KG1 (cell line): ENCODE measurements around the gene SGF29.
"Not testable (repeated sequence)": the region's sequence is repeated elsewhere in the genome, so short reads cannot be mapped to it uniquely, and the experiment has no call there.

Experiments
- DNase-seq: peaks from one replicate; lab custom pipeline; 2025; lab: John Stamatoyannopoulos, UW

SGF29 gene

DNA sequence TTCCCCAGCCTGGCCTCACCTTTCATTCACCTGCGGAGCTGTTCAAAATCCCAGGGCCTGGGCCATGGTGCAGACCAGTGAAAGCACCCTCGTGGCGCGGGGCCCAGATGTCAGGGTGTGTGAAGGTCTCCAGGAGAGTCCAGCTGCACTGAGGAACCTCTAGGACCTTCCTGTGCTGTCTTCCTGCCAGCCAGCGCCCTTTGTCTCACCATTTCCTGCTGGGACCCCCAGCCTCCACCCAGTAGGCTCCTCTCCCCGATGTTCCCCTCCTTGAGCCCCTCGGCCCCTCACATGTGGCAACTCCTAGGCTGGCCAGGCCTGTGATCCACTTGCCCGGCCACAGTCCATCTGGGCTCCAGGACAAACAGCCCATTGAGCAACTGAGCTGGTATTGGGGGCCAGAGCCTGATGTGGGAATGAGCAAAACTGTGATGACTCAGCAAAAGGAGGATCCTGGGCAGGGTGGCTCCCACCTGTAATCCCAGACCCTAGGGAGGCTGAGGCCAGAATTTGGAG is 42.5 kb downstream of the SGF29 start:
- DNase-seq: no peak

DNA sequence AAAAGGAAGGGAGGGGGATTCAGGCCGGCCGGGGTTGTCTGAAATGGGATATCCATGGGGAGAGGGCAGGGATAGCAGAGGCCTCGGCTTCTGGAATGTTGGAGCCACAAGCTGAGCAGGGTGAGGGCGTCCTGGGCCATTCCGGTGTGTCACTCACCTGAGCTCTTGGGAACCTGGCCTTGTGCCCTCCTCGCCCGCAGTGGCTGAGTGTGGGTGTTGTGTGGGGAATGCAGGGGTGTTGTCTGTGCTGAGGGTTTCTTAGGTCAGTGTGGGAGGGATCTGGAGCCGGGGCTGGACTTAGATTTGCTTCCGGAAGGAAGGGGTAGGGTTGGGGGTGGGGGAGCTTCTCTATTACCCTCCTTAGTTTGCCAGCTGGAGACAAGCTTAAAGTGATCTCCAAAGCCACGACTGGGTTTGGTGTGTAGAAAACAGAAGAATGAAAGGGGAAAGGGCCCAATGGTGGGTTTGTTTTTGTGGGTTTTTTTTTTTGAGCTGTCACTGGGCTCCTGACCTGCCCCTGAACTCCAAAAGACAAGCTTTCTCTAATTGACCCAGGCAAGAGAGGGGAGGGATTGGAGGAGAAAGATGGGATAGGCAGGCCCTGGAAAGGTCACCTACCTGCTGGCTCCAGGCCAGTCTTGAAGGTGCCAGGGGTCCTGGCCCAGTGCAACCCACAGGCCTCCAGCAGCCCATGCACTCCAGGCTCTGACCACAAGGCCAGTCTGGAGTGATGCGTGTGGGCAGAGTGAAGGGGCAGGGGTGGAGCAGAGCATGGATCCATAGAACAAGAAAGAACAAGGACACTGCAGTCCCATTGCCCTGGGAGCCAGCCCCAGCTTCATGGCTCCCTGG is 43.3 kb downstream of the SGF29 start, which contains the start of gene SULT1A2:
Gene SULT1A2 (minus strand): TSS at position 211 of the 852 bp plus-strand sequence. CDS start 1,120 bp downstream, outside the sequence.
- no peak for DNase-seq

DNA sequence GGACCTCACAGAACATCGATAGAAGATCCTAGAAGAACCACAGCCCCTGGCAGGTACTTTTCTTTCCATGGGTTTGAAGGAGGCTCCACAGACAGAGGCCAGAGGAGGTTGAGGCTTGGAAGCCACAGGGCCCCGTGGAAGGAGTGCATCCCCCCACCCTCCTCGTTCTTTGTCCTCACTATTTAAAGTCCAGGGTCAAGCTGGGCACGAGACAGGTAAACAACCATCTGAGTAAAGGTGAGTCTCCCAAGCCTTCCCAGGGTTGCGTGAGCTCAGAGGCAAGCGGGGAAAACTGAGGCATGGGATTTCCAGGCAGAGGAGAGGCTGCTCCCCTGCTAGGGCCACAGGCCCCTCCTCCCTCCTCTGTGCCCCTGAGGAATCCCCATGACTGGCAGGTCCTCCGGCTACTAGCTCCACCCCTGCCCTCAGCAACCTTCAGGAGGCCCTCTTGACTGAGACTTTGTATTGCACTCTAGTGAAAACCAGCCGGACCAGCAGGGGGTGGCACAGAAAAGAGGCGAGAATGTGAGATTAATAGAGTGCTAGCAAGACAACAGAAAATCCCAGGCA is 44.1 kb downstream of the SGF29 start:
- DNase-seq: no peak

DNA sequence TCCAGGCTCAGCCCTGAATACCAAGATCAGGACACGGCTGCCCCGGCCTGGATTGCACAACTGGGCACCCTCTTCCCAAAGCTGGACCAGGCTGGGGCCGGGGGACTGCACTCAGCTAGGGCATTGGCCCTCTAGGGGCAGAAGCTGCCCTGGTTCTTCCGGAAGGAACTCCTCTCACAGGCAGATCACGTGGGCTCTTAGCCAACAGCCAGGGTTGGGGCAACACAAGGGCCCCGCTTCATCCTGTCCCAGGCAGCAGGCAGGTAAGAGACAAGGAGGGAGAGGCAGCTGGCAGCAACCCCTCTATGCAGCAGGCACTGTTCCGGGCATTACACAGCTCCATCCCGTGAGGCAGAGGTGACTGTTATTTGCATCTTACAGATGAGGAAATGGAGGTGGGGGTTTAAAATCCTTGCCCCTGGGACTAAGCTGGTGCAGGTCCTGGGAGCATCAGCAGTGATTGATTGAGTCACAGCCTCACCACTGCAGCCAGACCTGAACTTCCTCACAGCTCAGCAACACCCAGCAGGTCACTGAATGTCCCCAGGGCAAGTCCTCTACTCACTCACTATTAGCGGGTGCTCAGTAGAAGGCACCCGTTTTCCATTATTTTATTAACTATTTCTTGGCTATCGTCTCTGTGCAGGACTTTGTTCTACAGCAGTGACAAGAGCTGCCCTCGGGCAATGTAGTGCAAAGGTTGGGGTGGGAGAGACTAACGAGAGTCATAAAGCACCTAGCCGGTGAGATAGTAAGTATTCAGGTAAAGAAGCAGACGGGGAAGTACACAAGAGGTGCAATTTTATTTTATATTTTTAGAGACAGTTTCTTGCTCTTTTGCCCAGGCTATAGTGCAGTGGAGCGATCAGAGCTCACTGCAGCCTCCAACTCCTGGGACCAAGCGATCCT is 45.9 kb downstream of the SGF29 start:
- DNase-seq: not testable (repeated sequence)

DNA sequence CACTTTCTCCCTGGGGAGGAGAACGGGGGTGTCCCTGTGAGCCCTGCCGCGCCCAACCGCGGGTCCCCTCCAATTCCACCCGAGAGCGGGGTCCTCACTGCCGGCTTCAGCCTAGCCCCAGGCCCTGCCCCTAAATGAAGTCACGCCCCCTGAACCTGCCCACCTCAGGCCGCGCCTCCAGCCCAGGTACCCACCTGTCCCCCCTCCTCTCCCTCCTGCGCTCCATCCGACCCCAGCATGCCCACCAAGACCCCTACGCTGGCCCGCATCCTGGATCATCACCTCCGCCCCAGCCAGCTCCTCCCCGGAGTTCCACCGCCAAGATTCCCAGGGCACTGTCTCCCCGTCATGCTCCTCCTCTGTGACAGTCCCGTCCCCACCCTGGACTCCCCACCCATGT is 47.2 kb downstream of the SGF29 start:
- DNase-seq: not testable (repeated sequence)

DNA sequence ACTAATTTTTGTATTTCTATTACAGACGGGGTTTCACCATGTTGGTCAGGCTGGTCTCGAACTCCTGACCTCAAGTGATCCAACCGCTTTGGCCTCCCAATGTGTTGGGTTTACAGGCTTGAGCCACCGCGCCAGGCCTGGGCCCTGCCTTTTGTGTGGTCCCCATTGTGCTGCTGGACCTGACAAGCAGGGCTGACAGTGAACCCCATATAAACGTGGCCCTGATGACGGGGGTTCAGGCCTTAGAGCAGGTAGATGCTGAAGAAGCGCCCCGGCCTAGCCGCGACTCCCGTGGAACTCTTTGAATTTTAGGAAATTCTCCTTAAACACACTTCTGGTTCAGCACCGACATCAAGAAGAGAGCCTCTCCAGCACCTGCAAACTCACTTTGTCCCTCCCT is 47.9 kb downstream of the SGF29 start:
- DNase-seq: not testable (repeated sequence)

DNA sequence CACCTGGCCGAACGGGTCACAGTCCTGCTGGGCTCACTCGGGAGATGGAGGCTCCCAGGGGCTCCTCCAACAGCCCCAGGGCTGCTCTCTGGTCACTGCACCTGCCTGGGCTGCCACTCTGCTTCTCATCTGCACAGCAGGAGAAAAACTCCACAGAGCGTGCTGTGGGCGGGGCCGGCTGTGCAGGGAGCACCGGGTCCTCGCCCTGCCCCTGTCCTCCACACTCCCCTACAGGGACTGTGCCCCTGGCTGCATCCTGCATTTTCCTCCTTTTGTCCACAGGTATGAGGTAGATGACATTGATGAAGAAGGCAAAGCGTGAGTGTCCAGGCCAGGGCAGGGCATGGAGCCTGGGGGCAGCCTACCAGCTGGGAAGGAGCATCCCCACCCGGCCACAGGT is 48.3 kb downstream of the SGF29 start:
- DNase-seq: not testable (repeated sequence)

DNA sequence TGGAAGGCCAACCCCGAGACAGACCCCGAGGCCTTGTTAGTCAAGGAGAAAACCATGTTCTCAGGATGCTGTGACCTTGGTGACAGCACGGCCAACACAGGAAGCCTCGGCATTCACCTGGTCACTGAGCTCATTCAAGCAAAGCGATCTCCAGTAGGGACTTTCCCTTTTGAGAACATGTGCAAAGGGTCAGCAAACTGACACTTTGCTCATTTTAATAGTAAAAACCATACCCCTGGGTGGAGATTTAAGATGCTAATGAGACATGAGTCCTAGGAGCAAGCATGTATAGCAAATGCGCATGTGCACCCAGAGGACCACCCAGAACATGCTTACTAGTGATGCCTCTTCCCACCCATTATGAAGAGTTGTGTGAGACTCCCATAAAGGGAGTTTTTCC is 48.8 kb downstream of the SGF29 start:
- no peak for DNase-seq

DNA sequence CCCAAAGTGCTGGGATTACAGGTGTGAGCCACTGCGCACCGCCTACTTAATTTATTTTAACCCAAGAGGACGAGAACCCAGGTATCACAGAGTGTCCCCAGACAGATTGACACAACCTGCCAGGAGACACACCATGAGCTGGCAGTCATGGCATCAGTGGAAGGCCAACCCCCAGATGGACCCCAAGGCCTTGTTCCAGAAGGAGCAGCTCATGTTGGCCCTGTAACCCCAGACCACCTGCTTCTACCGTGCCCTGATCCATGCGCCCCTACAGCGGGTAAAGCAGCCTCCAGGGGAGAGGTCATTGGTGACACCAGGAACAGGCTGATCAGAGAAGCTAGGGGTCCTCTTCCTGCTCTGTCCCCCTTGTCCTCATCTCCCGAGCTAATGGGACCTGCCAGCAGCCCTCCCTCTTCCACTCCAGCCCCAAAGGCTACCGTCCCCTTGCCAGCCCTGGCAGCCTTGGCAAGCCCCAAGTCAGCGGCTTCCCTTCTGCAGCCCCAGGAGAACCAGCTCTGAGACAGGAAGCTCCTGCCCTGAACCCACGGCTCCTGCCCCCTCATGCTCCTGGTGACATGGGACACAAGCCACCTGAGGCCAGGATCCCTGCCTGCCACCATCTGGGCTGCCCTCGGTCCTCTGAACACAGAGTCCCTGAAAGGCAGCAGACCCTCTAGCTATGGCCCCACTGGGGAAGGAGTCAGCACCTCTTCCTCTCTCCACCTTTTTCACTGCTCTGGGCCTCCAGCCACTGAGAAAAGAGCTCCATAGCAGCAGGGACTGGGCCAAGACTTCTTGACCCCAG is 49.9 kb downstream of the SGF29 start:
- DNase-seq: no peak

DNA sequence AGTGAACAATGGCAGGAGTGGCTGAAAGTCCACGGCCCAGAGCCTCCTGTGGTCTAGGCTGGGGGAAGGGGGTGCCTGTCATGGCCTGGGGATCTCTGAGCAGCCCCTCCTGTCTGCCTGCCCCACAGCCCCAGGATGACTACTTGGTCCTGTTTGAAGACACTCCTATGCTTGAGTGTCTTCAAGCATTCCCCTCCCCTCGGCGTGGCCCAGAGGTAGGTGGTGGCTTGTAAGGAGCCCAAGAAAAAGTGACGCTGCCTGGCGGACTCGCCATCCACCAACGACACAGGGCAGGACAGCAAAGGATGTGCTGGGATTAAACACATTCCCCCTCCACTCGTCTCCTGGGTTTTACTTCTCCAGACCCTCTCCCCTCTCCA is 50.5 kb downstream of the SGF29 start:
- DNase-seq: no peak

DNA sequence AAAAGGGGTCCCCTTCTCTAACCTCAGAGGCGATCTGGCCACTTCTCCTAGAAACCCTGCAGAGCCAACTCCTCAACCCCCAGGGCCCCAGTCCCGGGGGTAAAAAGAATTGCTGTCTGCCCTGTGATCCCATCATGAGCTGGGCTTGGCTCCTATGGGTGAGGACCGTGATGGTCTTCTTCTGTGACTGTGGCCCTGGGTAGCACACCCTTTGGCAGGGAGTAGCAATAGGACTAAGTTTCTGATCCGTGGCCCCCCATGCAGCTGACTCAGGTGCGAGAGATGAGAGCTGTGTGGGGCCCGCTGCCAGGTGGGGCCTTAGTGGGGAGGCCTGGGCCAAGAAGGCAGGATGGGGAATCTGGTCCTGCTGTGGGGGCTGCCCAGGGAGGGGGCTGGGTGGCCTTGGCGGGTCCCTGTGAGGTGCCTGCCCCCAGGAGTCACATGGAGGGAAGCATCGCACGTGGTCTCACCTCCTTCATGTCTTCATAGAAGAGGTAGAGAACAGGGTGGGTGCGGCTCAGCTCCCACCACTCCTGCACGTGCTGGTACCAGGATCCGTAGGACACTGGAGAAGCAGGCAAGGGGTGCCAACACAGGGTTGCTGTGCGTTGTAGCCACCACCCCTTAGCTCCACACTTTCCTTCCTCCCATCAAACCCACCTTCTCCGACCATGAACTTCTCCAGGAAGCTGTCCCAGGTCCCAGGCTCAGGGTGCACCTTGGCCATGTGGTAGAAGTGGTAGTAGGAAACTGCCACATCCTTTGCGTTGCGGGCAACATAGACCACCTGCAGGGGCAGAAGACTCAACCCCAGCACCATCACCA is 52.8 kb downstream of the SGF29 start:
- no peak for DNase-seq

DNA sequence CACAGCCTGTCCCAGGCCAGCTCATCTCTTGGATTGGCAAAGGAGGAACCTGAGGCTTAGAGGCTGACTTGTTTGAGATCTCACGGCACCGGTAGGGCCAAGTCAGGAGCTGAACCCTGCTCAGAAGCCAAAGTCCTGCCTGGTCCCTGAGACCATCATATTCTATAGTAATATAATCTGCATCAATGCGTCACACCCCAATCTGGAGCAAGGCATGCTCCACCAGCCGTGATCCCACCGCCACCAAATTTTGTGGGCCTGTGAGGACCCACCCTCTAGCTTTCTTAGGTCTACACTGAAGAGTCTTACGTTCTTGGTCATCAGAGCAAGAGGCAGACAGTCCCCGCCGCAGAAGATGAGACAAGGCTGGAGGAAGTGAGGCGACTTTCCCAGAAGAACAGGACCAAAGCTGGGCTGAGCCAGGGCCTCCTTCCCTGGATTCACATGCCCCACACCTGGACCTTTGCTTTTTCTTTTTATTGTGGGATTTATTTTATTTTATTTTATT is 53.5 kb downstream of the SGF29 start:
- DNase-seq: no peak

DNA sequence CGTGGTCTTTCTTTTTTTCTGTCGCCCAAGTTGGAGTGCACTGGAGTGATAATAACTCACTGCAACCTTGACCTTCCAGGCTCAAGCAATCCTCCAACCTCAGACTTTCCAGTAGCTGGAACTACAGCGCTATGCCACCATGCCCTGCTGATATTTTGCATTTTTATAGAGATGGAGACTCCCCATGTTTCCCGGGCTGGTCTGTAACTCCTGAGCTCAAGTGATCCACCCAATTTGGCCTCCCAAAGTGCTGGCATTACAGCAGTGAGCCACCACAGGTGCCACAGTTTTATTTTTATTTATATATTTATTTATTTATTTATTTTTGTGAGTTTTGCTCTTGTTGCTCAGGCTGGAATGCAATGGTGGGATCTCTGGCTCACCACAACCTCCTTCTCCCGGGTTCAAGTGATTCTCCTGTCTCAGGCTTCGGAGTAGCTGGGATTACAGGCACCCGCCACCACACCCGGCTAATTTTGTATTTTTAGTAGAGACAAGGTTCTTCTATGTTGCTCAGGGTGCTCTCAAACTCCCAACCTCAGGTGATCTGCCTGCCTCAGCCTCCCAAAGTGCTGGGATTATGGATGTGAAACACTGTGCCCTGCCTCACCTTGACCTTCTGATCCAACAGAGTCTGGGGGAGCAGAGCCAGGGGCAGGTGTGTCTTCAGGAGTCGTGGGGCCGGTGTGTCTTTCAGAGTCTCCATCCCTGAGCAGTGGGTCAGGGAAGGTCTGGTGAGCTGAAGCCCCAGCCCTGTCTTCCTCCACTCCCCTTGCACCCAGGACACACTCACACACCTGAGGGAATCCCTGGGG is 54.2 kb downstream of the SGF29 start:
- DNase-seq: not testable (repeated sequence)

DNA sequence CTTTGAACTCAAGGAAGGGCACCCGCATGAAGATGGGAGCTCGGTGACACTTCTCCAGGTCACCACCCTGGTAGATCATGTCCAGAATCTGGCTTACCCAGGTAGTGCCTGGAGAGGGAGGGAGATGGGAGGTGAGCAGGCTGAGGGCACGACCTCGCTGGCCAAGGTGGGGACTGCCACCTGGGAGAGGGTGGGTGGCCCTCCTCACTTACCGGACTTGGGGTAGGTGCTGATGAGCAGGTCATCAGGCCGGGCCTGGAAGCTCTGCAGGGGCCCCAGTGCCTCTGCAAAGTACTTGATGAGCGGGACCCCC is 54.7 kb downstream of the SGF29 start:
- not testable (repeated sequence) for DNase-seq

DNA sequence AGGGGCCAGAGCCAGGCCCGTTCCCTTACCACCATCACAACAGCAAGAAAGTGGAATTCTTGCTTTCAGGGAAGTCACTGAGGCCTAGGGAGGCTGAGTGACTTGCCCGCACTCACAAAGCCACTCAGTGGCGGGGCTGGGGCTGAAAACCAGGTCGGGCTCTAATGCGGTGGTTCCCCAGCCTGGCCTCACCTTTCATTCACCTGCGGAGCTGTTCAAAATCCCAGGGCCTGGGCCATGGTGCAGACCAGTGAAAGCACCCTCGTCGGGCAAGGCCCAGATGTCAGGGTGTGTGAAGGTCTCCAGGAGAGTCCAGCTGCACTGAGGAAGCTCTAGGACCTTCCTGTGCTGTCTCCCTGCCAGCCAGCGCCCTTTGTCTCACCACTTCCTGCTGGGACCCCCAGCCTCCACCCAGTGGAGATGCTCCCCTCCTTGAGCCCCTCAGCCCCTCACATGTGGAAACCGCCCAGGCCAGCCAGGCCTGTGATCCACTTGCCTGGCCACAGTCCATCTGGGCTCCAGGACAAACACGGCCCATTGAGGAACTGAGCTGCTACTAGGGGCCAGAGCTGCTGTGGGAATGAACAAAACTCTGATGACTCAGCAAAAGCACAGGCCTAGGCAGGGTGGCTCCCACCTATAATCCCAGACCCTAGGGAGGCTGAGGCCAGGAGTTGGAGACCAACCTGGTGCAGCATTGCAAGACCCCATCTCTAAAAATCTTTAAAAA is 55.3 kb downstream of the SGF29 start:
- DNase-seq: not testable (repeated sequence)

DNA sequence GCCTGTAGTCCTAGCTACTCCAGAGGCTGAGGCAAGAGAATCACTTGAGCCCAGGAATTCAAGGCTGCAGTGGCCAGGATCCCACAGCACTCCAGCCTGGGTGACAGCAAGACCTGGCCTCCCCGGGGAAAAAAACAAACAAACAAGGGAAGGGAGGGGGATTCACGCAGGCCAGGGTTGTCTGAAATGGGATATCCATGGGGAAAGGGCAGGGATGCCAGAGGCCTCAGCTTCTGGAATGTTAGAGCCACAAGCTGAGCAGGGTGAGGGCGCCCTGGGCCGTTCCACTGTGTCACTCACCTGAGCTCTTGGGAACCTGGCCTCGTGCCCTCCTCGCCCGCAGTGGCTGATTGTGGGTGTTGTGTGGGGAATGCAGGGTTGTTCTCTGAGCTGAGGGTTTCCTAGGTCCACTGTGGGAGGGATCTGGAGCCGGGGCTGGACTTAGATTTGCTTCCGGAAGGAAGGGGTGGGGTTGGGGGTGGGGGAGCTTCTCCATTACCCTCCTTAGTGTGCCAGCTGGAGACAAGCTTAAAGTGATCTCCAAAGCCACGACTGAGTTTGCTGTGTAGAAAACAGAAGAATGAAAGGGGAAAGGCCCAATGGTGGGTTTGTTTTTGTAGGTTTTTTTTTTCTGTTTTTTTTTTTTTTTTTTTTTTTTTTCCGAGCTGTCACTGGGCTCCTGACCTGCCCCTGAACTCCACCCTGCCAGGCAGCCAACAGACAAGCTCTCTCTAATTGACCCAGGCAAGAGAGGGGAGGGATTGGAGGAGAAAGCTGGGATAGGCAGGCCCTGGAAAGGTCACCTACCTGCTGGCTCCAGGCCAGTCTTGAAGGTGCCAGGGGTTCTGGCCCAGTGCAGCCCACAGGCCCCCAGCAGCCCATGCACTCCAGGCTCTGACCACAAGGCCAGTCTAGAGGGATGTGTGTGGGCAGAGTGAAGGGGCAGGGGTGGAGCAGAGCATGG is 56.2 kb downstream of the SGF29 start, which contains the start of gene SULT1A1:
Gene SULT1A1 (minus strand): TSS at position 414 of the 964 bp plus-strand sequence. CDS start 1,189 bp downstream, outside the sequence.
- DNase-seq: no peak

DNA sequence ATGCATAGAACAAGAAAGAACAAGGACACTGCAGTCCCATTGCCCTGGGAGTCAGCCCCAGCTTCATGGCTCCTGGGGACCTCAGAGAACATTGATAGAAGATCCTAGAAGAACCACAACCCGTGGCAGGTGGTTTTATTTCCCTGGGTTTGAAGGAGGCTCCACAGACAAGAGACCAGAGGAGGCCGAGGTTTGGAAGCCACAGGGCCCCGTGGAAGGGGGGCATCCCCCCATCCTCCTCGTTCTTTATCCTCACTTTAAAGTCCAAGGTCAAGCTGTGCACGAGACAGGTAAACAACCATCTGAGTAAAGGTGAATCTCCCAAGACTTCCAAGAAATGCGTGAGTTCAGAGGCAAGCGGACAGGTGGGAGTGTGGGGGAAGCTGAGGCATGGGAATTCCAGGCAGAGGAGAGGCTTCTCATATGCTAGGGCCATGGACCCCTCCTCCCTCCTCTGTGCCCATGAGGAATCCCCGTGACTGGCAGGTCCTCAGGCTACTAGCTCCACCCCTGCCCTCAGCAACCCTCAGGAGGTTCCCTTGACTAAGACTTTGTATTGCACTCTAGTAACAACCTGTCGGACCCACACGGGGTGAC is 57.0 kb downstream of the SGF29 start:
- DNase-seq: no peak
